C4-2B (cell line): ENCODE measurements around the gene ENTPD8.

Experiments used
- CTCF ChIP-seq: fragments of 450-650 bp; conservative IDR thresholded peaks from 2 replicates; pipeline ENCODE4 v1.5.1; 2017; ENCODE audit warnings: mild to moderate bottlenecking
- ZFX ChIP-seq: fragments of 450-650 bp; IDR thresholded peaks from 2 replicates; pipeline ENCODE4 v1.6.1; 2017

GRCh38 chr9:137484551-137485315, 43.6 kb upstream of the ENTPD8 start:
- no peak for TF ChIP-seq CTCF
- TF ChIP-seq ZFX, result peak; percentile 78; the same call in 1 of the 2 replicates
